ENCODE measurements around the gene KCNH2.
A peak's percentile ranks its signal among the peaks of the same experiment; 100 is the strongest.

KCNH2 gene

GRCh38 chr7:150993511-150993910 is 15.4 kb upstream of the KCNH2 start:
- no peak for DNase-seq

DNA sequence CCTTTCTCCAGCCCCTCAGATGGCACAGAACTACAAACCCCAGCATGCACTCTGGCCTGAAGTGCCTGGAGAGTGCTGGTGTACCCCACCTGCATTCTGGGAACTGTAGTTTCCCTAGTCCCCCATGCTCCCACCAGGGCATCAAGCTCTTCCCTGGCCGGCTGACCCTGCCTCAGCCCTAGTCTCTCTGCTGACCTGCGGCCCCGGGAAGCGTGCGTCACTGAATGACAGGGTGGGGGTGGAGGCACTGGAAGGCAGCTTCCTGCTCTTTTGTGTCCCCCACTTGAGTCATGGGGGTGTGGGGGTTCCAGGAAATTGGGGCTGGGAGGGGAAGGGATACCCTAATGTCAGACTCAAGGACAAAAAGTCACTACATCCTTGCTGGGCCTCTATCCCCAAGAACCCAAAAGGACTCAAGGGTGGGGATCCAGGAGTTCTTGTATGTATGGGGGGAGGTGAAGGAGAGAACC is 14.7 kb upstream of the KCNH2 start:
- peak; percentile 15 to 45 for DNase-seq

DNA sequence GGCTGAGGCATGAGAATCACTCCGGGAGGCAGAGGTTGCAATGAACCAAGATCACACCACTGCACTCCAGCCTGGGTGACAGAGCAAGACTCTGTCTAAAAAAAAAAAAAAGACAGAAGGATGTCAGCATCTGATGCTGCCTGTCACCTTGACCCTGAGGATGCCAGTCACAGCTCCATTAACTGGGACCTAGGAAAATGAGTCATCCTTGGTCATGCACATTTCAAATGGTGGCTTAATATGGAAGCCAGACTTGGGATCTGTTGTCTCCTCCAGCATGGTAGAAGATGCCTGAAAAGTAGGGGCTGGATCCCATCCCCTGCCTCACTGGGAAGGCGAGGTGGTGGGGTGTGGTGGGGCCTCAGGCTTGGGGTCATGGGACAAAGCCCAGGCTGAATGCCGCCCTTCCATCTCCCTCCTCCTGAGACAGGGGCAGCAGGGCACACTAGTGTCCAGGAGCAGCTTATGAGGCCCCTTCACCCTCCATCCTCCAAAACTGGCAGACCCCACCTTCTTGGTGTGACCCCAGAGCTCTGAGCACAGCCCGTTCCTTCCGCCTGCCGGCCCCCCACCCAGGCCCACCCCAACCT is 14.0 kb upstream of the KCNH2 start:
- no peak for DNase-seq

GRCh38 chr7:150990416-150991186 is 12.5 kb upstream of the KCNH2 start, which contains the start of gene NOS3:
NOS3 (plus strand) TSS chr7:150991017; CDS start chr7:150993804, 2,787 bp downstream.
- no peak for DNase-seq

GRCh38 chr7:150989456-150989855 is 11.3 kb upstream of the KCNH2 start:
- no peak for DNase-seq

DNA sequence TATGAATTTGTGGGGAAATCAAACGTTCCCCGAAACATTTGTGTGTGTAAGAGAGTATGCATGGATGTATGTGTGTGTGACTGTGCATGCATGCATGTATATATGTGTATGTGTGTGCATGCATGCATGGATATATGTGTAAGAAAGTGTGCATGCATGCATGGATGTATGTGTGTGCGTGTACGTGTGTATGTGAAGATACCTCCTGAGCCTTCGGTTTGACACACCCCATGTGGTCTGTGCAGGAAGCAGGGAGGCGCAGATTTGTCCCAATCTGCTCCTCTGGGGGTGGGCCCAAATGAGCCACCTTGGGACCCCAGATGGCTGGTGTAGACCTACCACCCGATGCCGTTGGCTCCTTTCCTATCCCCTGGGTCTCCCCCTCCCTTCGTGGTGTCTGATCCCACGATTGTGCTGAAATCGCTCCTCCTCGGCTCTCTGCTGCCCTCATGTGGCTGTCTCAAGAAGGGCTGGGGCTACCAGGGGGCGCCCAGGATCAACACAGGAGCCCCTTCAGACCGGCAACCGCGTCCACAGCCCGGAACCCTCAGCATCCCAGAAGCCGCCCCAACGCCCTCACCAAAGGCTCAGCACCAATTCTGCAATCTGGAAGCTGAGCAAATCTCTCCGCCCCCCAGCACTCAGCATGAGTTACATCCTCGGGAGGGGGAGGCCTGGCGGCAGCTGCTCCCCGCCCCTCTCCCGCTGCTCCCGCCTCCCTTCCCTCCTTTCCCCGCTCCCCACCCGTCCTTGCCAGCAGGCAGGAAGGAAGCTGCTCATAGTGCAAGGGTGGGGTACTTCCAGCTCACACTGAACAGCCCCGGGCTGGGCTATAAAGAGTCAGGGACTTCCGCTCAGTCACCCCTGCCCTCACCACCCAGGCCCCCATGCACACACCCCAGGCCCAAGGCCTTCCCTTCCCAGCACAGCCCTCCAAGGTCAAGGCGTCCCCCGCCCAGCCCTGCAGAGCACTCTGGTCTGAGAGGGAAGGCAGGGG is 10.4 kb upstream of the KCNH2 start:
- DNase-seq = peak; percentile 62 to 77

DNA sequence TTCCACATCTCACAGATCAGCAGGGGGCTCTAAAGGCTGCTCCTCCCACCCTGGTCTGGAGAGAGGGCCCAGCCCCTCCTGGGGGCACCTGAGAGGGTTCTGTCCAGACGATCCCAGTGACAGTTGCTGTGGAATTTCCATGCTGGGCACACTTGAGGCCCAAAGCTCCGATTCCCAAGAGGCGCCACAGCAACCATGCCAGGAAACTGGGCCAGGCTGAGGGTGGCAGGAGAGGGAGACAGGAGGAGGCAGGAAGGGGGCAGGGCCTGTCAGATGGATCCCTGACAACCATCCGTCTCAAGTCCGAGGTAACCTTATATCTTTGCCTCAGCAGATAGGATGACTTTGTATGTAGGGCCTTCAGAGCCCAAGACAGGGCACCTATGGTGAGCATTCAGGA is 8.4 kb upstream of the KCNH2 start:
- DNase-seq = no peak

GRCh38 chr7:150986099-150986512 is 8.0 kb upstream of the KCNH2 start:
- DNase-seq = peak; percentile 48 to 63

DNA sequence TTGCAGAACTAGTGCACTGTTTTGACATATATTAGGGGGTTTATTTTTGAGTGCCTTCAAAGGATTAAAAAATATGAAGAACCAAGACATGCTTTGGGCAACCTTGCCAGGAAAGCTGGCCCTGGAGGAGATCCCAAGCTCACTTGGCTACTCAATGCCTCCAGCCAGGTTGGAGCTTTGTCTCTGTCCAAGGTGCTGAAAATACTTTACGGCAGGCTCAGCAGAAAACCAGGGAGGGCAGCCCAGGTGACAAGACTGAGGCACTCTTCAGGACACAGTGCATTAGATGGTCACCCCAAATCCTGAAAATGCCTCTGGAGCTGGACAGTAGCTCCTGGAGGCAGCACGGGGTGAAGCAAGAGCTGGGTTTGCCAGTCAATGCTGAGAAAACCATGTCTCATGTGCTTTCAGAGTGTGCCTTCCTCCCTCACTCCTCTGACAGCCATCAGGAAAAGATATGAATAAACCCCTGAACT is 5.8 kb upstream of the KCNH2 start:
- DNase-seq = peak in 1 of 2 donors; percentile 61

DNA sequence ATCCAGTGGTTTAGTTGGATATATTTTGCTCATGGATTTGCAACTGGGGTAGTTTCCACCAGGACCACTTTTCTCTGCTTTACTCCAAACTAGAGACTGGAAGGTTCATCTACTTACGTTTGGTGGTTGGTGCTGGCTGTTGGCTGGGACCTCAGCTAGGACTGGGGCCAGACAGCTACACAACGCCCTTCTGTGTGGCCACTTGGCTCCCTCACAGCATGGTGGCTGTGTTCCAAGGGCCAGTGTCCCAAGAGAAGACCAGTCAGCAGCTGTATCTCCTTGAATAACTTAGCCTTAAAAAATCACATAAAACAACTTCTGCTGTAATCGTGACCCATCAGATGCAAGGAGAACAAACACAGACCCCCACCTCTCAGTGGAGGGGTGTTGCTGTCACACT is 4.2 kb upstream of the KCNH2 start:
- DNase-seq = no peak

GRCh38 chr7:150981644-150982043 is 3.5 kb upstream of the KCNH2 start:
- DNase-seq = no peak

GRCh38 chr7:150980663-150981062 is 2.5 kb upstream of the KCNH2 start:
- DNase-seq = no peak

DNA sequence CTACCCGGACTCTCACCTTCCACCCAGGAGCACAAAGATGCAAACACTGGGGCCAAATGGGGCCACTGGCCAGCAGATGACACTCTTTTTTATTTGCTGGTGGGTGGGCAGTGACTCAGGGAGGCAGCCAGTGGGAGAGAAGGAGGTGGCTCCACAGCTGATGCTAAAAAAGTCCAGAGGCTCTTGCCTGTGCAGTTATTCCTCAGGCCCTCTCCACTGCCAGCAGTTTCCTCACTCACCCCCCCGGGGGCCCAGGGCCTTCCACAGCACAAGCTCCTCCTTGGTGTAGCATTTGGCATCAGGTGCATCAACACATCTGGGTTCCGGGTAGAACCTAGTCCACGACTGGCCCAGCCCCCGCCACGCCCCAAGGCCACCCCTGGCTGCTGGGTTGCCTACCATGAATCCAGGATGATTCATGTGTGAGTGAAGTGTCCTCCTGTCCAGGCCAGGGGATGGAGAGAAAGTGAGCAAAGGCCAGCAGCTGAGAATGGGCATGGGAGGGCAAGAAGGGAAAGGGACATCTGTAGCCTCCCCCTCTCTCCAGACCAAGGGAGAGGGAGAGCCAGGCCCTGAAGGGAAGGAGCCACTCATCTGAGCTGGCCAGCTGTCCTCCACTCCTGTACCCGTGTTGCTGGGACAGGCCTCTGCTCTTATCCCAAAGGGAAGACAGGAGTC is 1.7 kb upstream of the KCNH2 start:
- DNase-seq = no peak

- DNase-seq = no peak
Measured at GRCh38 chr7:150977382-150978125, 567 bp downstream of the KCNH2 start.

DNA sequence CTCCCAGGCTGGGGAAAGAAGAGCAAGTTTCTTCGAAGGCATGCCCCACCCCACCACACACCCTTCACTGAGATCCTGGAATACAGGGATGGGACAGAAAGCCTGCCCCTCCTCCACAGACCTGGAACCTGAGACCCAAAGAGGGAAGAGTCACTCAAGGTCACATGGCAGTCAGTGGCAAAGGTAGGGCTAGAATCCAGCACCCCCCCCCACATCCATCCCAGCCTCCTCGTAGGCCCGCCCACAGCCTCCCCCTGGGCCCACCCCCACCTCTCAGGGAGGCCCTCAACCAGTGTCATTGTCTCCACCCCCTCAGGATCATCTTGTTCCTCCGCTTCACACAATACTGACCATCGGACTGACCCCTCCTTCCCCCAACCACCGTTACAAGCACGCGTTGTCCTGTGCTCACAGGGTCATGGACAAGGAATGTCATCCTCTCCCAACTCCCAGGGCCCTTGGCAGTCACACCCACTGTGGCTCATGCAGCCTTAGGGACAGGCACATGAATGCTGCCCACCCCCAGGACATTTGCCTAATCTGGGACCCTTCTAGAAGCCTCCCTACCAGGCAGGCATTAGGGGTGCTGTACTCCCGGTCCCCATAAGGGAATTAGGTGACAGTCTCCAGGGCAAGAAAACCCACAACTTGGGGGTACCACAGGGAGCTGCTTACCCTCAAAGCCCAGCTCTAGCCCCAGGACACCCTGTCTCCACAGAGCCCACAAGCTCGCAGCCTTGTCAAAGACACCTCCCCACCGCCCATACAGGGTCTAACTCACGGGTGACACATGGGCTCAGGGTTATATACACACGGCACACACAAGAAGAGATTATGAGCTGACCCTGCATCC is 1.4 kb downstream of the KCNH2 start:
- no peak for DNase-seq

DNA sequence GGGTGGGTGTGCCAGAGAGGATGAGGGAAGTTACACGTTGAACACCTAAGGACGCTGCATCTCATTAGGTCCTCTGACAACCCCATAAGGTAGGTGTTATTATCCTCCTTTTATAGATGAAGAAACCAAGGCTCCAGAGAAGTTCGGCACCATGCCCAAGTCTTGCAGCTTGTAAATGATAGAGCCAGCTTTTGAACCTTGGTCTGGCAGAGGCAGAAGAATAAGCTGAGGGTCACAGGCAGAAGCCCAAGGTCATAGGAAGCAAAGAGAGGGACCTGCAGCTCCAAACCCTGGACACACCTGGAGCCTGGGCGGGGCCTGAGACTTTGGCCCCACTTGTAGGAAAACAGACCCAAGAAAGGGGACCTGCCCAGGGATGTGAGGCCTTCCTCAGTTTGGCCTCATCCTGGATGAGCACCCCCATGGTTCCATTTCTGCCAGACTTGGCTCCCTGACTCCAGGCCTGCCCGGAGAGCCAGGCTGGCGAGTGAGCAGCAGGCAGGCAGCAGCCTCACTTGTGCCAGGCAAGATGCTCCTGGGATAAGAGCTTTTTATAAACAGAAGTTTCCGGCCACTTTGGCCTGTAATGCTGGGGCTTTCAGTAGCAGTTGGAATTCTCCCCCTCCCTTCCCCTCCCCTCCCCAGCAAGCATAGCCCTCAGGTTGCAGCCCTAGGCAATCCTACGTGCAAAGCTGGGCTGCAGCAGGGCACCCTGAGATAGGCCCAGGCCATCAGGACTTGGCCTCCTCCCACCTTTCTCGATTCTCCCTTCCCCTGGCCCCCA is 2.4 kb downstream of the KCNH2 start:
- no peak for DNase-seq

DNA sequence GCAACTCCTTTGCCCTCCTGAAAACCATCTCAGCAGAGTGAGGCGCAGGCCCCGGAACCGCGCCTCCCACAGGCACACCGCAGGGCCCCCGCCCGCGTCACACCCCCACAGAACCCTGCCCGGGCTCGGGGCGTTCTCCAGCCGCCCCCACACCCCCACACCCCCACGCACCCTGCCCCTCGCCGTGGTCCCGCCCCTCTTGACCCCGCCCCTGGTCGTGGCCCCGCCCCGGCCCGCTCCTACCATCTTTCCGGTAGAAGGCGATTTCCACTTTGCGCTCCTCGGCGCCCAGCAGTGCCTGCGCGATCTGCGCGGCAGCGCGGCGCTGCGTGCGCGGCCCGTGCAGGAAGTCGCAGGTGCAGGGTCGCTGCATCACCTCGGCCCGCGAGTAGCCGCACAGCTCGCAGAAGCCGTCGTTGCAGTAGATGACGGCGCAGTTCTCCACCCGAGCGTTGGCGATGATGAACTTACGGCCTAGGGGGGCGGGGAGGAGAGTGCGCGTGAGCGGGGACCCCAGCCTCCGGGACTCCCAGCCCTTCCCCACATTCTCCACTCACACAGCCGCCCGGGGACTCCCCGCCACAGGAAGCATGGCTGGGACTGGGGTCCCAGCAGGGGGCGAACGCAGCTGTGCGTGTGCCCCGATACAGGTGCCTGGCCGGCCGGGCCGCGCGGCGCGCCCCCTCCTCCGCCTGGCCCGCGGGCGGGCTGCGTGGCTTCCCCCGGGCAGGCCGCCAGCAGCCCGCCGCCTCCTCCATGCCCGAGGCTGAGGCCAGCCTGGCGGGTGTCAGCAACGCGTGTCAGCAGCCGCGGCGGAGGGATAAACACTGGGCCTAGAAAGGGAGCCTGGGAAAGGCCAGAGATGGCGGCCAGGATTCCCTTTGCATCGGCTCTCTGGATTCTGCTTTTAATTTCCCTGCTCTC is 3.4 kb downstream of the KCNH2 start:
- DNase-seq = peak; percentile 80 to 91

DNA sequence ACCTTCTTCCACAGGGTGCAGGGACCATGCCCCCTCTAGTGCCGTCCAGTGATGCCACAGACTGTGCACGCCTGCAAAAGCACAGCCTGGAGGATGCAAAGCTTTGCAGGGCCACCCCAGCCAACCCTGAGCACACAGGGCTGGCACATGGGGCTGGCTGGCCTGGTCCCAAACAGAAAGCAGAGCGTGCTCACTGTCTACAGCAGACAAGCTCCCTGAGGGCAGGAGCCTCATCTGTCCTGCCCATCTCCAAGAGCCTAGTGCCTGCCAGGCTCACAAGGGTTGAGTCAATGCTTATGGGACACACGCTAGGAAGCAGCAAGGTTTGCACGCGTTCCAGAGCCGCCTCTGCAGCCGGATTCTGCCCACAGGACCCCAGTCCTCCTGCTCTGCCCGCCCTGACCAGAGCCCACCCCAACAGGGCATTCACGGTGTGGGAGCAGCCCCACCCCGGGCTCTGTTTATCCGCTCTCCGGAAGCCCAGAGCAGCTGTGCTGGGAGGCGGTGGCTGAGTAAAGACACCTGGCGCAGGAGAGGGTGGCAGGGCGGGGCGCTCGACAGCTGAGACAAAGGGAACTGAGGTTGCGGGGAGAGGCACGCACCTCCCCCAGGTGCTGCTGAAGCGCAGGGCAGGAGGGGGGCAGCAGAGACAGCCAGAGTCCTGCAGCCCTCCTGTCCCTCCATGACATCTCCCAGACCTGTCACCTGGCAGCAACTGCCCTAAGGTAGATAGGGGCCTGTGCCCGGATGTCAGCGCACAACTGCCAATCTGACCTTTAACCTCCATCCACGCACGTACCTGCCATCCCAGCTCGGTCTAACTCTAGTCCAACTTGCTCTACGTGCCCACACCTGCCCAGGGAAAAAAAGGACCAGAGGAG is 4.3 kb downstream of the KCNH2 start:
- peak; percentile 18 to 46 for DNase-seq
